HL-60/S4 treated with retinoic acid at 250 ng/mL for 4 days and 3 days (cell line): ENCODE data around the gene KCNA10.

ENCODE experiments used
- in situ Hi-C: fragments of 300-500 bp; cut with MboI; formaldehyde crosslinking; loops from 2 replicates; pipeline ENCODE4 v1.7.0; 2022; ENCODE audit warnings: low sequenced_read_pairs

KCNA10 gene

DNA sequence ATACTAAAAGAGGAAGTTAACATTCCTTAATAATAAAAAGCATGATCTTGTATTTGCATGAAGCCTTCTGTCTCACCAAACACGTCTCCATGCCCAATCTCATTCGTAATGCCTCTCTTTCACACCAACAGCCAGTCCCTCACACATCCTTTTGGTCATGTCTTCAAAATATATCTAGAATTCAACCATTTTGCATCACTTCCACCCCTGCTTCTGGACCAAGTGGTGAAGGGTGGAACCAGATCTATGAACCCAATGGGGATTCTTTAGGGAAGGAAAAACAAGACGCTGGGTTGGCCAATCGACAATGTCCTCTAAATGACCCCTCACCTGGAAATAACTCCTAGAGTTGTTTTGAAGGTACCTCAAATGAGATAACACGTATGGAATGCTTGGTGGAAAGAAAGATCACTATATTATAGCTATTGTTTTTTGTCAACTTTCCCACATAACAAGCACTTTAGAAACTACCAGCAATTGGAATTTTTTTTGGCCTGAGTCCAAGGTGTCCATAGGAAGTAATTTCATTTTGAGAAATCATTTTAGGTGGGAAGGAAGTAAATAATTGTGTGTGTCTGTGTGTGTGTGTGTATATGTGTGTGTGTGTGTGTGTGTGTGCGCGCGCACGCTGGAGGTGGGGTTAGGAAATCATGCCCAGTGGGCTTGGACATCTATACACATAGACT, at the start of gene KCNA10:
Gene KCNA10 (minus strand): TSS at position 51 of the 686 bp plus-strand sequence. CDS start 388 bp downstream, outside the sequence.
- in situ Hi-C loops, result no loop called here

- in situ Hi-C loops, result no loop called here
These were observed 47.9 kb upstream of the KCNA10 start for GRCh38 chr1:110566836-110567235.

DNA sequence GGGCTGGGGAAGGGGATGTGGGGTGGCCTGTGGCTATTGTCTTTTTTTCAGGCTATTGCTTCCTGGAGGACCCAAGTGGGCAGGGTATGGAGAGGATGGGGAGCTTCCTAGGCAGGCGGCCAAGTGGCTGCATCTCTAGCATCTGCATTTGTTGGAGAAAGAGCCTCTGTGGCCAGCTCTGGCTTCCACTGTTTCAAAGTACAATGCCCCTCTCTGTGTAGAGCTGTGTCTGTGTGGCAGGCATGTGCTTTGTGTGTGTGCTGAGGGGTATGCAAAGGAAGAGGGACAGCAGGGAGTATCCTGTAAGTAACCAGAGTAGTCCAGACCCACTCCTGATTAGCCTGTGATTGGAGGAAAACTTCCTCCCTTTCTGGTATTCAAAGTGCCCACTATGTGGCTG, 46.6 kb upstream of the KCNA10 start:
- in situ Hi-C loops, result no loop called here

- in situ Hi-C loops, result no loop called here
These were observed 44.1 kb upstream of the KCNA10 start for GRCh38 chr1:110563089-110563488.

DNA sequence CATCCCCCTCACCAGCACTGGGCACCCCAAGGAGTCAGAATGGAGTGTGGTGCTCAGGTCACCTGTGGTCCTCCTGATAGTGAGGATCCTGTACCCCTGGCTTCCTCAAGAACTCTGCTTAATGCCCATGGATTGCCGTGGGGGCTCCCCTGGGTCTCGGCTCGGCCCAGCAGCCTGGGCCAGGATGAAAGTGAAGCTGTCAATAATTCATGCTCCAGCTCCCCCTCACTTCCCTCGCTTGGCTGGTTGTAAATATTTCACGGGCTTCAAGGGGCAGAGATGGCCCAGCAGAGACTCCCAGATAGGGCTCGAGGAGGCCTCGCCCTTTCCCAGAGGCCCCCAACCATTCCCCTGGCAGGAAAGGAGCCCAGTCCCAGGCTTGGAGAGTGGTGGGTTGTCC, 42.6 kb upstream of the KCNA10 start:
- in situ Hi-C loops, result no loop called here

GRCh38 chr1:110559157-110559556, 40.2 kb upstream of the KCNA10 start:
- in situ Hi-C loops, result no loop called here

DNA sequence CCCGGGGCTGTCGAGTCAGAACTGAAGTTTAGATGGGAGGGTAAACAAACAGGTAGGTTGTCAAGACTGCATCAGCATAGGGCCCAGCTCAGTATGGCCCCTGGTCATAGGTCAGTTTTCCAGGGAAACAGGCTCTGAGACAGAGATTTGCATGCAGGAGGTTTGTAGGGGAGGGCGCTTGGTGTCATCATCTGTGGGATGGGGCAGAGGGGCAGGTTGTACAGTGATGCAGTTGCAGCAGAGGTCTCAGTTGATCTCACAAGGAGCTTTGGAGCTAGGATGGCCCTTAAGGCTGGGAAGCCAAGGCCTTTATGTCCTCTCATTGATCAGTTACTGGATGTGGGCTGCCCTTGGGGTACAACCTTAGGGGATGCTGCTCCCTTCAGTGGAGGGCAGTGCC, 38.5 kb upstream of the KCNA10 start:
- in situ Hi-C loops, result no loop called here

GRCh38 chr1:110556471-110556807, 37.5 kb upstream of the KCNA10 start:
- in situ Hi-C loops, result no loop called here

DNA sequence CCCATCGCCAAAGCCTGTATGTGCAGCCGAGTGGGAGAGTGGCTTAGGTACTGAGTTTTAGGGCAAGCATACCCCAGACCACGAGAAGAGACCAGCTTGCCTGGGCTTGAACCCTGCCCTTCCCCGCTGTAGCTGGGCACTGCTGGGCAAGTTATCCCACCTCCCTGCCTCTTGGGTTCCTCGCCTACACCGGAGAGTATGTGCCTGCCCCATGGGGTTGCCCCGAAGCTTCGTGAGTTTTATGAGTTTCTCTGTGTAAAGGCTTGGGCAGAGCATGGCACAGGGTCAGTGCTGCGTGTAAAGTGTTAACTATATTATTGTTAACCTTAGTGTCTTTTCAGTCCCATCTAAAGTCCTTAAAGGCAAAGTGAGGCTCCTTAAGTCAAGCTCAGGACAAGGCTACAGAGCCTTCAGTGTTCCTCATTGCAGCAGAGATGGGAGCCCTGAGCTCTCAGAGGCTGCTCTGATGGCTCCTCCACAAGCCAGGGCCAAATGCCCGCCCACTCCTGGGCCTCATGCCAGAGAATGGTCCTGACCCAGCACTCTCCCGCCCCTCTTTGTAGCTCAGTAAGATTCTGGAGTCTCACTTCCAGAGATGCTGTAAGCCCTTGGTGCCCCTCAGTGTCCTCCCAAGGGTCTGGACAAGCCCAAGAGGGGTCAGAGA, 37.0 kb upstream of the KCNA10 start:
- in situ Hi-C loops, result no loop called here

- in situ Hi-C loops, result no loop called here
These were observed 36.2 kb upstream of the KCNA10 start for GRCh38 chr1:110554871-110555801.

DNA sequence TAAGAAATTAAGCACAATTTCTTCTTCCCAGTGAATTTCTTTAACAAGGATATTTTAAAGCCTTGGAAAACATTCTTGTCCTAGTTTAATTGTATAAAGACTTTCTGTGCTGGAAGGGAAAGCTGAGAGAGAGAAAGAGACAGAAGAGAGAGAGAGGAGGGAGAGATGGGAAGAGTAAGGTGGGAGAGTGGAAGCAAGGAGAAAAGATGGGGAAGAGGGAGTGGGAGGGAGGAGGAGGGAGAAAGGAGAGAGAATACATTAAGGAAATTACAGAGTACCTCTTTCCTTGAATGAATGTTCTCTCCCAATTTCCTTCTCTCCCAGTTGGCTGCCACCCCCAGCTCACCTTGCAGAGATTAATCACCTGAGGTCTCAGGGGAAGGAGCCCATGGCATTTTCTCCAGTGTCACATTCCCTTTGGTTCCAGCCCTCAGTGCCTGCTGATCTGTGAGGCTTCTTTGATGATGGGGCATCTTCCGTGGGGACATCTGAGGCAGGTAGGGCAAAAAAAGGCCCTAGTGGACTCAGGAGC, 32.4 kb upstream of the KCNA10 start:
- in situ Hi-C loops, result no loop called here

DNA sequence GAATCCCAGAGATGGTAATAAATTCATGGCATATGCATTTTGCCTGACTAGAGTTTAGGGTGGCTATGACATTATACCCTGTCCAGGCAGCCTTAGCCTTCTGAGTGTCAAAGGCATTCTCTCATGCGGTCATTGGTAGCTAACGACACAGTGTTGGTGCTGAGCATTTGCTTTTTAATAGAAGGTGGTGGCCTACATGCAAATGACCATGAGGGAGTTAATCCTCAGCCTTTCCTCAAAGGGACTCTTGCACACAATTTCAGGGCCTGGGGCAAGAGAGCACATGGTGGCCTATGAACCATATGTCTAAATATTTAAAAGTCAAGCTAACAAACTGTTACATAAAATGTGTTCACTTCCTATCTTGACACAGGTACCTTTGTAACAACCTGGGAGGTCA, 30.9 kb upstream of the KCNA10 start:
- in situ Hi-C loops, result loop anchor here (25.0 kb wide), 1 partner anchor 212 kb away; no protein-coding TSS in a partner anchor

GRCh38 chr1:110548381-110548780, 29.4 kb upstream of the KCNA10 start:
- in situ Hi-C loops, result loop anchor here (25.0 kb wide), 1 partner anchor 214 kb away; no protein-coding TSS in a partner anchor

- in situ Hi-C loops, result loop anchor here (25.0 kb wide), 1 partner anchor 215 kb away; no protein-coding TSS in a partner anchor
These were observed 28.0 kb upstream of the KCNA10 start for GRCh38 chr1:110547017-110547416.

DNA sequence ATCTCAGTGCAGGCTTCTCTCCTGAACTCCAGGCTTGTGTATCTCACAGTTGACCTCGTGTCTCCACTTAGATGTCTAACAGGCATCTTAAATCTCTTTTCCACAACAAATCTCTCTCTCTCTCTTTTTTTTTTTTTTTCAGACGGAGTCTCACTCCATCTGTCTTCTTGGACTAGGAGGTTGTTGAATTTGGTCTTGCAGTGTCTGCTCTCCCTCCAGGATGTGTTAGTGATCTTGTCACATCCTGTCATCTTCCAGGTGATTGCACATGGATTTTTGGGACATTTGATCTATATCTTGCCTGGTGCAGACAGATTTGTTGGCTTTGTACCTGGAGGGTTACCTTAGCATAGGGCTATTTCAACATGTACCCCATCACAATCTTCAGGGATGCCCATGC, 26.5 kb upstream of the KCNA10 start:
- in situ Hi-C loops, result loop anchor here (25.0 kb wide), 1 partner anchor 217 kb away; no protein-coding TSS in a partner anchor

- in situ Hi-C loops, result loop anchor here (25.0 kb wide), 1 partner anchor 218 kb away; no protein-coding TSS in a partner anchor
These were observed 25.8 kb upstream of the KCNA10 start for GRCh38 chr1:110544753-110545152.

DNA sequence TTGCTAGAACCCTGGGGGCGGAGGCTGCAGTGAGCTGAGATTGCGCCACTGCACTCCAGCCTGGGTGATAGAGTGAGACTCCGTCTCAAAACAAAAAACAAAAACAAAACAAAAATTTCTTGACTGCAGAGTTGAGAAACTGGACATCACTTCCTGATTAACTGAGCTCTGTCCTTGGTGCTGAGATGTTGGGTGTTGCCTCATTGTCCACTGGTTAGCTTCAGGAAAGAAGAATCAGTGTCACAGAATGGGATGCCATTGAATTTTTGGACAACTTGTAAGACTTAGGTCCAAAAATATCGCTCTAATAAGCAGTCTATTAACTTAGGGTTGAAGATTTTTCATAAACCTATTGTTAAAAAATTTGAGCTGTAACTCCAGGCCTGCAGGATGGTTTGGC, 23.8 kb upstream of the KCNA10 start:
- in situ Hi-C loops, result loop anchor here (25.0 kb wide), 1 partner anchor 220 kb away; no protein-coding TSS in a partner anchor

- in situ Hi-C loops, result loop anchor here (25.0 kb wide), 1 partner anchor 220 kb away; no protein-coding TSS in a partner anchor
These were observed 23.0 kb upstream of the KCNA10 start for GRCh38 chr1:110541906-110542395.

DNA sequence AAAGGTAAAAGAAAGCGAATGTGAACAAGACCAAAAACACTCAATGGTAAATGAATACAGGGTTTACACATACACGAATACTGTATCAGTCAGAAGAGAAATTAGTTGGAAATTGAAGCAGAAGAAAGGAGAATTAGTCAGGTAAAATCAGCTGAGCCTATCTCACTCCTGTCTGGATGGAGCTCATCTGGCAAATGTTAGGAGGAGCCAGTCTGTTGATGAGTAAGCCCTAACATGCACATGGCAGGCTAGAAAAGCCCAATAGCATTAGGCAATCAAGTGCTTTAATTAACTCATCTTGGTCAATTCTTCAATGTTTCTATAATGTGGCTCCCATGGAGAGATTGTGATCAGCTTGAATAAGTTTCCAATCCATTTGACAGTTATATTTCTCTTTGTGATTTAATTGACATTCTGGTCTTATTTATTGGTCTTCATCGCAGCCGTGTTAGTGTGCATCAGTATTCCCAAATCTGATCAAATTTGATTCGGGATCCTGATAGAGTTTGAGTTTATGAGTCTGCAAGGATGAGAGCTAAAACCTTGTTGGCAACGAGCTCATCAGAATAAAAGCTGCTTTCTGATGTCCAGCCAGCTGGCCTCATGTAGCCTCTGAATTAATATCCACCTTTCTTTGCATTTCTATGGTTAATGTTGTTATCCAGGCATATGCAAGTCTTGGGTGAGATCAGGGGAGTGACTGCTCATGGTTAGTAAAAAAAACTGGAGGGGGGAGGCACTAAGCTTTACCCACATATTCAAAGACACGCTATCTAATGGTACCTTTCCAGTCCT, 22.1 kb upstream of the KCNA10 start:
- in situ Hi-C loops, result loop anchor here (25.0 kb wide), 1 partner anchor 221 kb away; no protein-coding TSS in a partner anchor

DNA sequence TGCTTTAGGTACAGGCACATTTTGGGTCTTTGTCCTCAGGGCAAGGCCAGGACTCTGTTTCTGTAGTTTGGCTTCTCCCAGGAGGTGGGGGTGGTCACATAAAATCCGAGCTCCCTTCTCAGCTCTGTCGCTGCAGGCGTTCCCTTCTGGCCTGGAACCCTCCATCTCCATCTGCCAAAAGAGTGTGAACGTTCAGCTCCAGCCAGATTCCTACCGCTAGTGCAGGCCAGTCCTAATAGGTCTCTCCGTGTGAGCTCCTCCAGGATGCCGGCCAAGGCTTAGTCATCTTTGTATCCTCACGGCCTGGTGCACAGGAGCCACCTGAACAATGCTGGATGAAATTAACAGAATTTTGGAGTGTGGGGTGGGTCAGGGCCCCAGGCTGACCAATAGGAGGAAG, 19.9 kb upstream of the KCNA10 start:
- in situ Hi-C loops, result loop anchor here (25.0 kb wide), 1 partner anchor 223 kb away; no protein-coding TSS in a partner anchor
